ENCODE data around the gene EGFL8.
"Not testable (repeated sequence)": the region's sequence is repeated elsewhere in the genome, so short reads cannot be mapped to it uniquely, and the experiment has no call there.

EGFL8 gene

GRCh38 chr6:32181915-32182529 is 17.6 kb downstream of the EGFL8 start:
- Histone ChIP-seq H3K9ac (peak overlapping the region; percentile 41; the same call in 1 of the 2 replicates), H3K4me3 (no peak overlapping the region), H3K27me3 (no peaks in the 10 kb centered on the region), H3K4me1 (peaks cover 36% of the 10 kb centered on the region), H3K9me3 (no peaks in the 10 kb centered on the region), H3K36me3 (peaks cover 64% of the 10 kb centered on the region), H3K27ac (0 out of 2 replicates have a peak overlapping the region, but pooled peaks have one; percentile 37), H3K4me2 (no peak overlapping the region), H4K20me1 (no peaks in the 10 kb centered on the region; the same call in 1 of the 2 replicates)
- TF ChIP-seq Cebpa-rat (IDR thresholded peaks at IDR 0.05) = no peak

GRCh38 chr6:32182555-32182981 is 18.2 kb downstream of the EGFL8 start:
- no peaks in the 10 kb centered on the region; the same call in 1 of the 2 replicates for H4K20me1 ChIP-seq
- no peak overlapping the region for H3K4me3 ChIP-seq
- peak overlapping the region; percentile 37; the same call in 1 of the 2 replicates for H3K27ac ChIP-seq
- TF ChIP-seq Cebpa-rat (IDR thresholded peaks at IDR 0.05) = no peak
- peak overlapping the region; percentile 41; the same call in 1 of the 2 replicates for H3K9ac ChIP-seq
- H3K9me3 ChIP-seq = no peaks in the 10 kb centered on the region
- H3K36me3 ChIP-seq = peaks cover 69% of the 10 kb centered on the region
- no peak overlapping the region for H3K4me2 ChIP-seq
- peaks cover 37% of the 10 kb centered on the region for H3K4me1 ChIP-seq
- no peaks in the 10 kb centered on the region for H3K27me3 ChIP-seq

- Histone ChIP-seq H3K36me3 (peaks cover 74% of the 10 kb centered on the region), H3K9ac (peak overlapping the region; percentile 41; the same call in 1 of the 2 replicates), H3K4me2 (no peak overlapping the region), H3K9me3 (no peaks in the 10 kb centered on the region), H3K4me1 (peaks cover 42% of the 10 kb centered on the region), H4K20me1 (no peaks in the 10 kb centered on the region; the same call in 1 of the 2 replicates), H3K27ac (peak overlapping the region; percentile 37; the same call in 1 of the 2 replicates), H3K4me3 (no peak overlapping the region), H3K27me3 (no peaks in the 10 kb centered on the region)
- no peak for TF ChIP-seq Cebpa-rat (IDR thresholded peaks at IDR 0.05)
These were observed 18.6 kb downstream of the EGFL8 start for GRCh38 chr6:32183030-32183429.

- H3K9me3 ChIP-seq = no peaks in the 10 kb centered on the region
- no peak for TF ChIP-seq Cebpa-rat (IDR thresholded peaks at IDR 0.05)
- no peaks in the 10 kb centered on the region for H3K27me3 ChIP-seq
- H3K9ac ChIP-seq = peak overlapping the region; percentile 41; the same call in 1 of the 2 replicates
- peaks cover 78% of the 10 kb centered on the region for H3K36me3 ChIP-seq
- H3K4me1 ChIP-seq = peaks cover 47% of the 10 kb centered on the region
- H3K4me3 ChIP-seq = no peak overlapping the region
- H3K27ac ChIP-seq = 0 out of 2 replicates have a peak overlapping the region, but pooled peaks have one; percentile 13
- no peak overlapping the region for H3K4me2 ChIP-seq
- no peaks in the 10 kb centered on the region; the same call in 1 of the 2 replicates for H4K20me1 ChIP-seq
These were observed 19.2 kb downstream of the EGFL8 start for GRCh38 chr6:32183483-32184083.

- Histone ChIP-seq H3K36me3 (peaks cover 78% of the 10 kb centered on the region), H3K4me2 (no peak within 1 kb of the TSS)
These were observed 19.8 kb downstream of the EGFL8 start, which contains the start of gene AGER for GRCh38 chr6:32184084-32184640. TSS of gene AGER (minus strand) at chr6:32184253. CDS start at chr6:32184222, 31 bp downstream.

GRCh38 chr6:32185681-32186131 is 21.3 kb downstream of the EGFL8 start:
- not testable (repeated sequence) for H3K9ac ChIP-seq, H3K4me2 ChIP-seq, H3K9me3 ChIP-seq, H4K20me1 ChIP-seq, H3K27me3 ChIP-seq, H3K27ac ChIP-seq, H3K4me3 ChIP-seq
- Histone ChIP-seq H3K4me1 (peaks cover 35% of the 10 kb centered on the region), H3K36me3 (peaks cover 63% of the 10 kb centered on the region)

More at GRCh38 chr6:32184084-32184640, 19.8 kb downstream of the EGFL8 start, which contains the start of gene AGER:
- H3K4me1 ChIP-seq = peaks cover 48% of the 10 kb centered on the region
- H3K27ac ChIP-seq = peak within 1 kb of the TSS; percentile 37; the same call in 1 of the 2 replicates
- peak within 1 kb of the TSS; percentile 41; the same call in 1 of the 2 replicates for H3K9ac ChIP-seq
- no peak within 1 kb of the TSS for H3K4me3 ChIP-seq
- H3K27me3 ChIP-seq = no peaks in the 10 kb centered on the region
- TF ChIP-seq Cebpa-rat (IDR thresholded peaks at IDR 0.05) = no peak
- no peaks in the 10 kb centered on the region for H3K9me3 ChIP-seq
- no peaks in the 10 kb centered on the region; the same call in 1 of the 2 replicates for H4K20me1 ChIP-seq

- H3K4me1 ChIP-seq = peaks cover 39% of the 10 kb centered on the region
- H3K9ac ChIP-seq = peak overlapping the region; percentile 46
- peaks cover 57% of the 10 kb centered on the region for H3K36me3 ChIP-seq
- H3K27me3 ChIP-seq, H3K9me3 ChIP-seq, H4K20me1 ChIP-seq, H3K4me3 ChIP-seq: not testable (repeated sequence)
- H3K27ac ChIP-seq = peak overlapping the region; percentile 32
- peak overlapping the region; percentile 98 for H3K4me2 ChIP-seq
These were observed 21.9 kb downstream of the EGFL8 start for GRCh38 chr6:32186151-32186840.

GRCh38 chr6:32187009-32187709 is 22.8 kb downstream of the EGFL8 start:
- Histone ChIP-seq H3K4me2 (peak overlapping the region; percentile 98), H3K27ac (peak overlapping the region; percentile 32), H3K36me3 (peaks cover 49% of the 10 kb centered on the region), H3K9ac (peak overlapping the region; percentile 46), H4K20me1 (no peaks in the 10 kb centered on the region; the same call in 1 of the 2 replicates), H3K4me3 (no peak overlapping the region), H3K9me3 (no peaks in the 10 kb centered on the region), H3K4me1 (peaks cover 48% of the 10 kb centered on the region), H3K27me3 (no peaks in the 10 kb centered on the region)
- TF ChIP-seq Cebpa-rat (IDR thresholded peaks at IDR 0.05) = no peak

- peaks cover 52% of the 10 kb centered on the region for H3K4me1 ChIP-seq
- H3K36me3 ChIP-seq = peaks cover 42% of the 10 kb centered on the region
- H3K4me3 ChIP-seq = peak overlapping the region; percentile 80; the same call in 1 of the 2 replicates
- H4K20me1 ChIP-seq, H3K27me3 ChIP-seq, H3K9me3 ChIP-seq: not testable (repeated sequence)
- peak overlapping the region; percentile 98 for H3K4me2 ChIP-seq
- H3K9ac ChIP-seq = peak overlapping the region; percentile 95
- H3K27ac ChIP-seq = peak overlapping the region; percentile 94; the same call in 1 of the 2 replicates
These were observed 23.5 kb downstream of the EGFL8 start for GRCh38 chr6:32187725-32188380.
